ENCODE results near the gene CSN1S1. TPM values are rescaled to one million over a fixed set of nuclear protein-coding genes. Genes with fewer than 3 reads are reported as not detected.

The CSN1S1 gene
- total RNA-seq, 1 donor from 2014 or later, result not detected

- DNase-seq (ENCODE audit: low read depth), result no peak
Observed at GRCh38 chr4:69991016-69991415, 60.1 kb downstream of the CSN1S1 start.

GRCh38 chr4:69994782-69995181, 63.9 kb downstream of the CSN1S1 start:
- DNase-seq (ENCODE audit: low read depth), result no peak

- DNase-seq (ENCODE audit: low read depth), result no peak
Observed at GRCh38 chr4:69995526-69996016, 64.7 kb downstream of the CSN1S1 start, which contains the start of gene STATH. STATH (plus strand) TSS chr4:69995966; CDS start chr4:69998438, 2,472 bp downstream.

Other genes starting within 250 kb of the CSN1S1 start
- under 0.01 TPM in 1 of 2 replicates, not detected in the other for gene SULT1B1, start 170.4 kb upstream of the CSN1S1 start, total RNA-seq
- not detected in 2 replicates for gene SULT1E1, start 70.9 kb upstream of the CSN1S1 start, total RNA-seq
- not detected in 2 replicates for gene CSN2, start 34.7 kb downstream of the CSN1S1 start, total RNA-seq
- gene STATH, start 64.9 kb downstream of the CSN1S1 start, total RNA-seq, result not detected in 2 replicates
- gene HTN3, start 97.4 kb downstream of the CSN1S1 start, total RNA-seq, result not detected in 2 replicates
- gene HTN1, start 119.4 kb downstream of the CSN1S1 start, total RNA-seq, result not detected in 2 replicates
- not detected in 2 replicates for gene PRR27, start 223.2 kb downstream of the CSN1S1 start, total RNA-seq

Data from myocyte (in vitro differentiated cells).